ENCODE results near the gene CATSPER1.
"Not testable (repeated sequence)": the region's sequence is repeated elsewhere in the genome, so short reads cannot be mapped to it uniquely, and the experiment has no call there.

The CATSPER1 gene

DNA sequence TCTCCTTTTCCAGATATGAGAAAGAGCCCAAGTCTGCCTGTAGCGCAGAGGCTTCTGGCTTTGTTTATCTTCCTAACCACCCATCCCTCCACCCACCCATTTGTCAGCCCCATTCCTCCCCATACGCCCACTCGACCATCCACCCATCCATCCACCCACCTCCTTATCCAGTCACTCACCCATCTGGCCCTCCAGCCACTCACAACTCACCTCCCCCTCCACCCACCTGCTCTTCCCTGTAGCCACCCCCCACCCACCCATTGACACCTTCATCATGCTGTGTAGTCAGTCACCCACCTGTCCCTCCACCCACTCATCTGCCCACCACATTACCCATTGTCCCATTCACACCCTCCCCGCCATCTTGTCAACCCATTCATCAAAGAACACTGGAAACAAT lies 9.0 kb downstream of the CATSPER1 start:
- Mint-ChIP-seq H3K4me3 (no peak overlapping the region), H3K27me3 (peaks cover 8% of the 10 kb centered on the region), H3K36me3 (ENCODE audit: low read depth) (no peaks in the 10 kb centered on the region), H3K4me1 (peaks cover 21% of the 10 kb centered on the region), H3K27ac (no peak overlapping the region), H3K9me3 (no peaks in the 10 kb centered on the region)
- DNase-seq (no peak), ATAC-seq (no peak)

DNA sequence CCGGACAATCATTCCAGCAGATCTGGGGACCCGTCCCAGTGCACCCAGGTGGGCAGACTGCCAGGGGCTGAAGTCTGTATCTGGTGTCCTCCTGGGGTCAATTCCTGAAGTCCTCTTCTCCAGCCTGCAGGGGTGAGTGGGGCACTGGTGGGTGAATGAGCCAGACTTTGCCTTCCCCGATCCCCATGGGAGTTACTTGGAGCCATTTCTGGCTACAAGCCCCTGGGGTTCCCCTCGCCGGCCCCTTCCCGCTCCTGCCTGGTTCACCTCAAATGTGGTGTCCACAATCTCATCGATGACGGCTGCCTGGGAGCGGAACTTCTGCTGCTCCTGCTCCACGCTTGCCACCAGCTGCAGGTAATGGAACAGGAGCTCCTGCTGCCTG lies 9.5 kb downstream of the CATSPER1 start:
- no peaks in the 10 kb centered on the region for H3K9me3 Mint-ChIP-seq
- DNase-seq (no peak), ATAC-seq (no peak)
- no peak overlapping the region for H3K27ac Mint-ChIP-seq
- peaks cover 8% of the 10 kb centered on the region for H3K27me3 Mint-ChIP-seq
- peaks cover 17% of the 10 kb centered on the region for H3K4me1 Mint-ChIP-seq
- H3K36me3 Mint-ChIP-seq (ENCODE audit: low read depth): no peaks in the 10 kb centered on the region
- no peak overlapping the region for H3K4me3 Mint-ChIP-seq

DNA sequence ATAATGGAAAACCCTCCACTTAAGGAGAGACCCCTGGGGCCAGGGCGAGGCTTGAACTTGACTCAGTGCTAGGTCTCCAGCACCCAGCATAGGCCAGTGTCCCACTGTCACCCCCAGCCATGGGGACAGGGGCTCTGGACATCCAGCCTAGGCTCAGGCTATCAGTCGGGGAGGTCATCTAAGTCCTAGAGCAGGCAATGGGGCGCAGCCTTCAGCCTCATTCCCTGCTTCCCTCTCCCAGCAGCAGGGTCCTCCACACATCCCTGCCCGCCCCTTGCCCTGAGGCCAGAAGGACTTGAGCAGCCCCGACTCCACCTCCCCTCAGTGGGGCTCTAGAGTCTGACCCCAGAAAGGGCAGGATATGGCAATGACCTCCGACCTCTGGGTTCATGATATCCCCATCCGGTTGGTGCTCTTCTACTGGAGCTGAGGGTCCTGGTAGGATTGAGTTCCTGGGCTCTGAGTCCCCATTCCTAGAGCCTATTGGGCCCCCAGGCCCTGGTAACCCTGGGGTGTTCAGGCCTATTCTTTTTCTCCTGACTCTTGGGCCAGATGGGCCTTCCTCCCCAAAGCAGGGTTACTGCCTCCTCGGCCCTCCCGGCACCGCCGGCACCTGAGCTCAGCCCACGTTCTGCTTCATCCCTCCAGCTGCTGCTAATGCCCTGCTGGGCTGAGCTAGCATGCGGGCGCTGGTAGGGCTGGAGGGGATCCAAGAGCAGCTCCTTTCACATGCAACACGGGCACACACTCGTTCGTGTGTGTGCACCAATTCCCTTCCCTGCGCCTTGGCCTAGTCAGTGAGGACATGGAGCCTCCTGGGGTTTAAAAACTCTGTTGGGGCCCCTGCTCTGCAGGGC lies 10.1 kb downstream of the CATSPER1 start:
- Mint-ChIP-seq H3K27me3 (peaks cover 8% of the 10 kb centered on the region), H3K4me3 (no peak overlapping the region), H3K9me3 (no peaks in the 10 kb centered on the region), H3K36me3 (ENCODE audit: low read depth) (no peaks in the 10 kb centered on the region), H3K27ac (no peak overlapping the region), H3K4me1 (peaks cover 12% of the 10 kb centered on the region)
- ATAC-seq (no peak), DNase-seq (no peak)

DNA sequence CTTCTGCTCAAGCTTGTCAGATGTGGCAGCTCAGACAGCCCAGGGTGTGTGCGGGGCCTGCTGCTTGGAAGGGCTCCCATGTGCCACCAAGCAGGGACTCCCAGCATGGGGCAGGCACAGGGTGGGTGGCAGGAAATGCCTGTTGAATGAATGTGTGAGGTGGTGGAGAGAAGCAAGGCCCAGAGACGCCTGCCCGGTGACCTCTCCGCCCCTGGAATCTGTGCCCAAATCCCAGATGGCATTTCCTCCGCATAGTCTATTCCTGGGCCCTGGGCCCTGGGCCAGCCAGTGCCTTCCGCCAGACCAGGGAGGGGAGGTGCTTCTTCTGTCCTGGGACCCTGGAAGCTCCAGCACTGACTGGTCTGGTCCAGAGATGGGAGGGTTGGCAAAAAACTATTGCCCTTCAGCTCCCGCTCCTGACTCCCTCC lies 10.8 kb downstream of the CATSPER1 start:
- no peak for ATAC-seq
- H3K9me3 Mint-ChIP-seq: no peaks in the 10 kb centered on the region

DNA sequence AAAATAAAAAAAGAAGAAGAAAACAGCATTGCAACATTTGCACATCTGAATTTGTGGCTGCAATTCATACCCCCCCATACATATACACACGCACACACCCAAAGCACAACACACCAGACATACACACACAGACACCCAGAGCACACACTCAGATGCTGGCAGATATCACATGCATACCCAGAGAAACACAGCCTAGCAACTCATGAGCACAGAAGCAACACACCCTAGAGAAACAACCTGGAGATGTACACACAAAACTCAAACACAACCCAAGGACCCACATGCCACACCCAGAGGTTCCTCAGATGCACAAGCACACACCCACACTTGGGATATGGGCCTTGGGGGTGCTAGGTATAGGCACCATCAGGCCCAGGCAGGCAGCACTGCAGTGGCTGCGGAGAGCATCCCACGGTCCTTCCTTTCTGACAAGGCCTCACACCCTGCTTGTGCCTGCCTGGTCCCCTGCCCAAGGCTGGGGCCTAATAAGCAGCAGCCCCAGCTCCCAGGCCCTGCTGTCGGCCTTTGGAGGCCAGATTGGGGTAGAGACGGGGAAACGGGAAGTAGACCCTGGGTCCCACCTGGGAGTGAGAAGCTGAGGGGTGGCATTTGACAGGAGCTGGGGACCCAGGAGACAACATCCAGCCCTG lies 11.3 kb downstream of the CATSPER1 start:
- Mint-ChIP-seq H3K4me1 (peaks cover 9% of the 10 kb centered on the region), H3K4me3 (no peak overlapping the region), H3K36me3 (ENCODE audit: low read depth) (no peaks in the 10 kb centered on the region), H3K27ac (no peak overlapping the region), H3K9me3 (no peaks in the 10 kb centered on the region), H3K27me3 (peaks cover 12% of the 10 kb centered on the region)
- DNase-seq (no peak), ATAC-seq (no peak)

More for the DNA sequence above, 10.8 kb downstream of the CATSPER1 start:
- peaks cover 9% of the 10 kb centered on the region for H3K4me1 Mint-ChIP-seq
- DNase-seq: no peak
- H3K27ac Mint-ChIP-seq: no peak overlapping the region
- H3K27me3 Mint-ChIP-seq: peaks cover 8% of the 10 kb centered on the region
- no peak overlapping the region for H3K4me3 Mint-ChIP-seq
- no peaks in the 10 kb centered on the region for H3K36me3 Mint-ChIP-seq (ENCODE audit: low read depth)

DNA sequence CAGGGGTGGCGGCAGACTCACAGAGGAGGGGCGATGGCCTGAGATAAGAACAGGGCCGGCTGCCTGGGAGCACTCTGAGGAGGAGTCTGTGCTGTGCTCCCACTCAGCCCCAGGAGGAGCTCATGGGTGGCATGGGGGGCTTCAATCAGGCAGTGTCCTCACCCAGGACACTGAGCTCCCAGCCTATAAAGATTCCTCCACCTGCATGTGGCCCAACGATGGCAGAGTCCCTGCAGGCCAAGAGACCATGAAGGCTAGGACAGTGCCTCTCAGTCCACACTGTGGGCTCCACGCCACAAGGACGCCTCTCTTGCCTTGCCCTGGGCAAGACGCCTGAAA lies 12.5 kb downstream of the CATSPER1 start:
- peaks cover 12% of the 10 kb centered on the region for H3K27me3 Mint-ChIP-seq
- no peaks in the 10 kb centered on the region for H3K36me3 Mint-ChIP-seq (ENCODE audit: low read depth)
- no peak overlapping the region for H3K27ac Mint-ChIP-seq
- no peak for ATAC-seq
- H3K9me3 Mint-ChIP-seq: no peaks in the 10 kb centered on the region
- H3K4me3 Mint-ChIP-seq: no peak overlapping the region
- DNase-seq: no peak
- H3K4me1 Mint-ChIP-seq: peaks cover 9% of the 10 kb centered on the region

DNA sequence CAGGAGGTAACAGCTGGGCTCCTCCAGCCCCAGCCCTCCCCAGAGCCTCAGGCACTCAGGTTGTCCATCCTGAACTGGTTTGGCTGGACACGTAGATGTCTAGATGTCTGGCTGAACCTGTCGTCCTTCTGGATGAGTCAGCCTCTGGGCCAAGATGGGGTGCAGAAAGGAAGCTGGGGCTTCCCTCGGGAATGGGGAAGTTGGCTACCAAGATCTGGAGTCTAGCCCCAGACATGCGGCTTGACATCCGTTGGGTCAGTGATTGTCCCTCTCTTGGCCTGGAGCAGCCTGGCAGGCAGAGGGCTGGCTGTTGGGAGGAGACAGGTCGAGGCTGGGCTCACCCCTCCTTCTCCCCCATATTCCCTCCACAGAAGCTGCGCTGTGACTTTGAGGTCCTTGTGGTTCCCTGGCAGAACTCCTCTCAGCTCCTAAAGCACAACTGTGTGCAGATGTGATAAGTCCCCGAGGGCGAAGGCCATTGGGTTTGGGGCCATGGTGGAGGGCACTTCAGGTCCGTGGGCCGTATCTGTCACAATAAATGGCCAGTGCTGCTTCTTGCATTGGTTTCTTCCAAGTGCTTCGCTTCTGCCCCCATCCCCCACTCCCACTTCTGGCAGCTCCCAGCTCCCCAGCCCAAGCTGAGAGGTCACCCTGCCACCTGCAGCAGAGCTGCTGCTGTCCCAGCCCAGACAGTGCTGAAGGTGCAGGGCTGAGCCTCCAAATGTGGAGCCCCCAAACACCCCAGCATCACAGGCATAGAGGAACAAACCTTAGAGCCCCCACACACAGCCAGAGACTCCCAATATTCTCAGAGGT lies 13.1 kb downstream of the CATSPER1 start:
- no peak for DNase-seq
- Mint-ChIP-seq H3K27ac (no peak overlapping the region), H3K4me1 (peaks cover 6% of the 10 kb centered on the region), H3K9me3 (no peaks in the 10 kb centered on the region), H3K36me3 (ENCODE audit: low read depth) (no peaks in the 10 kb centered on the region), H3K4me3 (no peak overlapping the region), H3K27me3 (peaks cover 12% of the 10 kb centered on the region)
- ATAC-seq: no peak

DNA sequence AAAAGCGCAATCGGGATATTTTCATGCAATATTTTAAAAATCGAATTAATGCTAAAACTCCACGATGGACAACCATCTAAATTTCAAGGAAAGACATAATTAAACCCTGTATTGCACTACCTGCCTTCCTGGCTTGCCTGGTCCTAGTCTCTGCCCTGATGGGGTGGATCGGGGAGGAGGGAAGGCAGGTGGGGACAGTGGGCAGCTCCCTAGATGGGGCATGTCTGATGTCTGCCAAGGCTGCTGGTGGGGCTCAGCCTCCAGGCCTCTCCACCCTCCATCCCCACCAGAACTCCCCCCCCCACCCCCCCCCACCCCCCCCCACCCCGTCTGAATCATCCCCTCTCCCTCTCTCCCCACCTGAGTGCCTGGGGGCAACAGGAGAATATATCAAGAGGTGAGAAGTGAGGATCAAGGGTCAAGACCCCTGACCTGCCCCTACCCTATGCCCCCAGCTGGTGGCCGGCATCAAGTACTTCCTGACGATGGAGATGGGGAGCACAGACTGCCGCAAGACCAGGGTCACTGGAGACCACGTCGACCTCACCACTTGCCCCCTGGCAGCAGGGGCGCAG lies 13.8 kb downstream of the CATSPER1 start:
- Mint-ChIP-seq H3K36me3 (ENCODE audit: low read depth) (no peaks in the 10 kb centered on the region), H3K27me3 (peaks cover 12% of the 10 kb centered on the region), H3K27ac (no peak overlapping the region), H3K9me3 (no peaks in the 10 kb centered on the region), H3K4me1 (peaks cover 3% of the 10 kb centered on the region), H3K4me3 (no peak overlapping the region)
- DNase-seq: no peak
- ATAC-seq: no peak

DNA sequence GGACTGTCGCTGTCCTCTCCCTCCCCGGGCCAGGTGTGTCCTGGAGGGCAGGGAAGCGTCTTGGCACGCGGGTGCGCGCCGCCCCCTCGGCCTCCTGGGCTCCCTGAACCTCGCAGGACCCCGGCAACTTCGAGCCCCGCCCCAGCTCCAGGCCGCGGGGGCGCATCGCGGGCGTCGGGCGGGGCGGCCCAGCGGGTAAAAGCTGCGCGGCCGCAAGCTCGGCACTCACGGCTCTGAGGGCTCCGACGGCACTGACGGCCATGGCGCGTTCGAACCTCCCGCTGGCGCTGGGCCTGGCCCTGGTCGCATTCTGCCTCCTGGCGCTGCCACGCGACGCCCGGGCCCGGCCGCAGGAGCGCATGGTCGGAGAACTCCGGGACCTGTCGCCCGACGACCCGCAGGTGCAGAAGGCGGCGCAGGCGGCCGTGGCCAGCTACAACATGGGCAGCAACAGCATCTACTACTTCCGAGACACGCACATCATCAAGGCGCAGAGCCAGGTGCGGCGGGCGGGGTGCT lies 14.4 kb downstream of the CATSPER1 start, which contains the start of gene CST6:
TSS of gene CST6 (plus strand) at position 224 of the 519 bp plus-strand sequence. CDS start at position 261, 37 bp downstream.
- no peaks in the 10 kb centered on the region for H3K9me3 Mint-ChIP-seq
- peaks cover 12% of the 10 kb centered on the region for H3K27me3 Mint-ChIP-seq
- DNase-seq: no peak
- H3K4me1 Mint-ChIP-seq: no peaks in the 10 kb centered on the region
- no peak for ATAC-seq
- no peaks in the 10 kb centered on the region for H3K36me3 Mint-ChIP-seq (ENCODE audit: low read depth)
- H3K27ac Mint-ChIP-seq: no peak within 1 kb of the TSS
- H3K4me3 Mint-ChIP-seq: no peak within 1 kb of the TSS

DNA sequence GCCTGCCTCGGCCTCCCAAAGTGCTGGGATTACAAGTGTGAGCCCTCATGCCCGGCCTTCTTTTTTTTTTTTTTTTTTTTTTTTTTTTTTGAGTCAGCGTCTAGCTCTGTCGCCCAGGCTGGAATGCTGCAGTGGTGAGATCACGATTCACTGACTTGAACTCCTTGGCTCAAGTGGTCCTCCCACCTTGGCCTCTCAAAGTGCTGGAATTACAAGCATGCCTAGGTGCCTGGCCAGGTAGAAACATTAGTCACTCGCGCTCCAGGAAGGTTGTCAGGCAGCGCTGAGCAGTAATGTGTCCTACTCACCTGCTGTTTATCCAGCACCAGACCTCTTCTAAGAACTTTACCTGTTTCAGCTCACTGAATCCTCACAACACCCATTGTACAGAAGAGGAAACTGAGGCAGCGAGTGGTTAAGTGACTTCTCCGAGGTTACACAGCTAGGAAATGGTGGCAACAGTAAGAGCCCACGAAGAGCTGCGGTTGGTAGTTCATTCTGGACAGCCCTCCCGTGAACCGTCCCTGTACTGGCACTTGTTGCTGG lies 15.0 kb downstream of the CATSPER1 start:
- Mint-ChIP-seq H3K4me1 (no peaks in the 10 kb centered on the region), H3K4me3 (no peak overlapping the region), H3K36me3 (ENCODE audit: low read depth) (no peaks in the 10 kb centered on the region), H3K27me3 (peaks cover 12% of the 10 kb centered on the region), H3K27ac (no peak overlapping the region), H3K9me3 (no peaks in the 10 kb centered on the region)
- ATAC-seq (no peak), DNase-seq (no peak)

DNA sequence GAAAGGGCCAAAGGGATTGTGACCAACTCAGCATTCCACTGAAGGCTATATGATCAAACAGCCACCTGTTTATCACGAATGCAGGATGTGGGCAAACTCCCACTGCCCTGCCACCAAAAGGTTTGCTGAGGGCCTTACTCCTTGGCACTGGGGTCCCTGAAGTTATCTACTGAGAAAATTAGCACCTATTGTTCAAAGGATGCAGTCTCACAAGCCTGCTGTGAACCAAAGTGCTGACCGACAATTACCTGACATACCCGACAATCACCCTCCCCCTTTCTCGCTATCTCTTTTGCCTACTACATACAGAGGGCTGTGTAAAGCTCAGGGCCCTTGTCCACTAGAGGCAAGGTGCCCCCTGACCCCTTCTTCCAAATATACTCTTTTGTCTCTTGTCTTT lies 16.2 kb downstream of the CATSPER1 start:
- ATAC-seq; H3K4me3 Mint-ChIP-seq; H3K4me1 Mint-ChIP-seq; H3K36me3 Mint-ChIP-seq (ENCODE audit: low read depth); H3K9me3 Mint-ChIP-seq; DNase-seq; H3K27ac Mint-ChIP-seq: not testable (repeated sequence)
- H3K27me3 Mint-ChIP-seq: peaks cover 12% of the 10 kb centered on the region

DNA sequence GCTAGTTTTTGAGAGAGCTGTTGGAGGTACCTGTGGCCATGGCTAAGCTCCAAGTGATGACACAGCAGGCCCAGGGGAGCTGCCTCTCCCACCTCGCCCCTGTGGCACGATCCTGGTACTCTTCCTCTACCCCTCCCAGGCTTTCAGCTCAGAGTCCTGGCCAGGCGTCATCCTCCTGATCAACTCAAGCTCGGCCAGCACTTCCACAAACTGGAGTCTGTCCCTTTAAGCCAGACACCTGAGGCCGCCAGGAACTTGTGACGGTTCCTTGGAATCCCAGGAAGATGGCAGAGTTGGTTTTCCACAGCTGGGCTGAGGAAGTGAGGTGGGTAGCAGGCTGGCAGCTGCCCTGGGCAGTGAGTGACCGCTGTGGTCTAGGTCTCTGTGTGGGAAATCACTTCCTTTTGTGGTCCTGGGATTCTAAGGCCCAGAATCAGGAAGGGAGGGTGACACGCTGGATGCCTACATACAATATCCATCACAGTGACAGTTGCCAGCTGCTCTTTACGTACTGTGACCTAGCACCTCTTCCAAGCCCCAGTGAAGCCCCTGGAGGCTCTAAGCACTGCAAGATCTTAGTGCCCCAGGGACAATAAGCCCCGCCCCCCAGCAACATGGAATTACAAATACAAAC lies 17.7 kb downstream of the CATSPER1 start:
- Mint-ChIP-seq H3K27ac (no peak overlapping the region), H3K4me3 (no peak overlapping the region), H3K4me1 (peaks cover 13% of the 10 kb centered on the region), H3K27me3 (peaks cover 10% of the 10 kb centered on the region), H3K36me3 (ENCODE audit: low read depth) (peaks cover 10% of the 10 kb centered on the region), H3K9me3 (no peaks in the 10 kb centered on the region)
- no peak for ATAC-seq
- DNase-seq: no peak

DNA sequence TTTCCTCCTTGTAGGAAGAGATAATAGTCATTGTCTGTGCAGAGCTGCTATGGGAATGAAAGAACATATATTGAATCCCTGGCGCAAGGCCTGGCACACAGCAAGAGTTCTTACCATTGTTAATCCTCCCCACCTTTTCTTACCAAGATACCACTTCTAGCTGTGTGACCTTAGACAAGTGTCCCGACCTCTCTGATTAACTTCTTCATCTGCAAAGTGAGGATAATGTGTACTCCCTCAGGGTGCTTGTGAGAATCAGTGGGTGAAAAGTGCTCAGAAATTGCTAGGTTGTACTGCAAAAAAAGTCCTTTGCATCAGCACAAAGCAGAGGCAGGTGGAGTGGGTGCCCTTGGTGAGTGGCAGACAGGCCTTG lies 18.2 kb downstream of the CATSPER1 start:
- H3K4me3 Mint-ChIP-seq: no peak overlapping the region
- peaks cover 18% of the 10 kb centered on the region for H3K4me1 Mint-ChIP-seq
- DNase-seq: no peak
- no peak overlapping the region for H3K27ac Mint-ChIP-seq
- ATAC-seq: no peak
- no peaks in the 10 kb centered on the region for H3K9me3 Mint-ChIP-seq
- peaks cover 9% of the 10 kb centered on the region for H3K27me3 Mint-ChIP-seq
- H3K36me3 Mint-ChIP-seq (ENCODE audit: low read depth): peaks cover 13% of the 10 kb centered on the region

DNA sequence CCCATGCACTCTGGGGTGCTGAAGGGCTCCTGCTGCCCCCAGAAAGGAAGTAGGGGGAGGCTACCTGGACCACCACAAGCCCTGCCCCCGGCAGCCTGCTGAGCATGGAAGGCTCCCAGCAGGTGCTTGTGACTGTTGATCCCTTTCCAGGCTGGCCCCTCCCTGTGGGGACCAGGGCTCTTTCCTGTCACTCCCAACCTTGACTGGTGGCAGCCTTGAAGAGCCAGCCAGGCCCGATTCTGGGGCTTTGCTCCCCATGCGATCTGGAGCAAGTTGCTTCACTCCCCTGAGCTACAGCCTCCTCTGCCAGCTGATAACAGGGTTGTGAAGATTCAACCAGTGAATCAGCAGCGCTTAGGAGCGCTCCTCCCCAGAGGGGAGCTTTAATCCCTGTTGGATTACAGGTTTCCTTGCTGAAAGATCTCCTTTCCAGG lies 19.1 kb downstream of the CATSPER1 start:
- Mint-ChIP-seq H3K4me1 (peaks cover 24% of the 10 kb centered on the region), H3K4me3 (no peak overlapping the region), H3K9me3 (no peaks in the 10 kb centered on the region), H3K27me3 (peaks cover 4% of the 10 kb centered on the region), H3K36me3 (ENCODE audit: low read depth) (peaks cover 13% of the 10 kb centered on the region), H3K27ac (no peak overlapping the region)
- no peak for ATAC-seq
- DNase-seq: no peak

All from activated naive CD8-positive, alpha-beta T cell treated with anti-CD3 and anti-CD28 coated beads, Interleukin-2, amount 50 U/mL, for 24 hours (primary cell).